ENCODE data around the gene PCDHB5. TPM values are rescaled to one million over a fixed set of nuclear protein-coding genes. Genes with fewer than 3 reads are reported as not detected.
"Not testable (repeated sequence)": the region's sequence is repeated elsewhere in the genome, so short reads cannot be mapped to it uniquely, and the experiment has no call there.

PCDHB5 gene
- total RNA-seq, 1 donor from 2014 or later, result 7.3 TPM

GRCh38 chr5:141150993-141151325 lies 16.0 kb downstream of the PCDHB5 start:
- FAIRE-seq (no peak), DNase-seq (ENCODE audit: low spot score in 2 of 2) (no peak)

GRCh38 chr5:141151632-141152031 lies 16.6 kb downstream of the PCDHB5 start:
- FAIRE-seq; DNase-seq (ENCODE audit: low spot score in 2 of 2): not testable (repeated sequence)

- FAIRE-seq; DNase-seq (ENCODE audit: low spot score in 2 of 2): not testable (repeated sequence)
These were observed 17.1 kb downstream of the PCDHB5 start for GRCh38 chr5:141152096-141152495.

- DNase-seq (ENCODE audit: low spot score in 2 of 2) (no peak), FAIRE-seq (no peak)
These were observed 20.8 kb downstream of the PCDHB5 start for GRCh38 chr5:141155540-141156374.

- FAIRE-seq, result not testable (repeated sequence)
These were observed 22.4 kb downstream of the PCDHB5 start for GRCh38 chr5:141157356-141157755.

GRCh38 chr5:141157901-141158300 lies 22.9 kb downstream of the PCDHB5 start:
- not testable (repeated sequence) for DNase-seq (ENCODE audit: low spot score in 2 of 2); FAIRE-seq

More at GRCh38 chr5:141157356-141157755, 22.4 kb downstream of the PCDHB5 start:
- DNase-seq (ENCODE audit: low spot score in 2 of 2), result not testable (repeated sequence)

GRCh38 chr5:141172381-141173204 lies 37.6 kb downstream of the PCDHB5 start, which contains the start of gene PCDHB7:
PCDHB7 (plus strand) TSS chr5:141172644; CDS start chr5:141172836, 192 bp downstream.
- no peak for DNase-seq (ENCODE audit: low spot score in 2 of 2)
- no peak for FAIRE-seq

- DNase-seq (ENCODE audit: low spot score in 2 of 2); FAIRE-seq: not testable (repeated sequence)
These were observed 39.5 kb downstream of the PCDHB5 start for GRCh38 chr5:141174291-141175104.

- FAIRE-seq (peak; percentile 98), DNase-seq (ENCODE audit: low spot score in 2 of 2) (no peak)
These were observed 40.9 kb downstream of the PCDHB5 start for GRCh38 chr5:141175933-141176332.

- not testable (repeated sequence) for DNase-seq (ENCODE audit: low spot score in 2 of 2); FAIRE-seq
These were observed 42.7 kb downstream of the PCDHB5 start, which contains the start of gene PCDHB8 for GRCh38 chr5:141177577-141178191. PCDHB8 (plus strand) TSS chr5:141177790; CDS start chr5:141178035, 245 bp downstream.

GRCh38 chr5:141179371-141179770 lies 44.4 kb downstream of the PCDHB5 start:
- DNase-seq (ENCODE audit: low spot score in 2 of 2); FAIRE-seq: not testable (repeated sequence)

- FAIRE-seq; DNase-seq (ENCODE audit: low spot score in 2 of 2): not testable (repeated sequence)
These were observed 44.9 kb downstream of the PCDHB5 start for GRCh38 chr5:141179876-141180275.

GRCh38 chr5:141180313-141180712 lies 45.3 kb downstream of the PCDHB5 start:
- DNase-seq (ENCODE audit: low spot score in 2 of 2) (no peak), FAIRE-seq (no peak)

GRCh38 chr5:141182248-141182647 lies 47.2 kb downstream of the PCDHB5 start, which contains the start of gene PCDHB16:
PCDHB16 (plus strand) TSS chr5:141182387; CDS start chr5:141182560, 173 bp downstream.
- DNase-seq (ENCODE audit: low spot score in 2 of 2), result no peak
- FAIRE-seq, result no peak

GRCh38 chr5:141184117-141184855 lies 49.3 kb downstream of the PCDHB5 start:
- not testable (repeated sequence) for FAIRE-seq; DNase-seq (ENCODE audit: low spot score in 2 of 2)

GRCh38 chr5:141186897-141187512 lies 52.0 kb downstream of the PCDHB5 start, which contains the start of gene PCDHB9:
PCDHB9 (plus strand) TSS chr5:141187161; CDS start chr5:141187319, 158 bp downstream.
- DNase-seq (ENCODE audit: low spot score in 2 of 2) (no peak), FAIRE-seq (no peak)

Measured in frontal cortex (tissue), 4 donors.